Measurements from ENCODE around the gene SERPINB8. TPM values are rescaled to one million over a fixed set of nuclear protein-coding genes. Genes with fewer than 3 reads are reported as not detected.
"Not testable (repeated sequence)": the region's sequence is repeated elsewhere in the genome, so short reads cannot be mapped to it uniquely, and the experiment has no call there.

SERPINB8 gene
- total and polyA plus RNA-seq, 2 donors (not counting 3 experiments of a cell fraction or from before 2014, with no cell fraction given): 15.3 to 25.7 TPM

- CTCF ChIA-PET: interaction anchor here (1.2 to 1.3 kb wide), 2 partner anchors 8 to 410 kb away, joined by 3 read pairs; no protein-coding TSS in a partner anchor
- TF ChIP-seq JUN (IDR thresholded peaks at IDR 0.05; ENCODE audit: borderline replicate concordance, insufficient read depth, insufficient read length, low read depth): no peak
- Histone ChIP-seq H4K20me1 (replicated peaks; ENCODE audit: control insufficient read depth, extremely low read depth, insufficient read depth, low read length) (no peaks in the 10 kb centered on the region), H3K9ac (replicated peaks; ENCODE audit: extremely low read depth, insufficient read depth, low read length) (no peak overlapping the region), H3K27ac (ENCODE audit: insufficient read depth, low read depth, low read length) (no peak overlapping the region), H3K9me1 (replicated peaks; ENCODE audit: control insufficient read depth, extremely low read depth, insufficient read depth, low read length) (no peaks in the 10 kb centered on the region), H3K4me2 (ENCODE audit: insufficient read depth, low read length) (no peak overlapping the region), H3K36me3 (ENCODE audit: control insufficient read depth in 2 of 2, extremely low read depth in 1 of 2, insufficient read depth in 2 of 2, low read length in 2 of 2) (no peaks in the 10 kb centered on the region), H3K4me3 (replicated peaks in 1 of 3; ENCODE audit: insufficient read depth in 1 of 3, low read depth in 1 of 3, low read length in 3 of 3) (no peak overlapping the region), H2AFZ (ENCODE audit: low read depth, low read length) (no peak overlapping the region), H3K4me1 (ENCODE audit: control insufficient read depth, extremely low read depth, insufficient read depth, low read length) (no peaks in the 10 kb centered on the region), H3K27me3 (ENCODE audit: control insufficient read depth in 2 of 2, insufficient read depth in 2 of 2, low read length in 2 of 2) (peaks cover 6 to 10% of the 10 kb centered on the region in 2 experiments), H3K79me2 (ENCODE audit: control insufficient read depth, insufficient read depth, low read length) (no peaks in the 10 kb centered on the region), H3K9me3 (replicated peaks; ENCODE audit: control insufficient read depth, insufficient read depth, low read length) (no peaks in the 10 kb centered on the region)
- dilution Hi-C loops (cut with MboI; ENCODE audit: extremely low pct_ligation_motif_present, low sequenced_read_pairs) (no loop called here), intact Hi-C loops (cut with micrococcal nuclease) (no loop called here)
- BruUV-seq (replicated peaks): no TSS peak
- FAIRE-seq (no peak), DNase-seq (ENCODE audit: low read depth, low spot score) (no peak)
- POLR2A ChIA-PET: no interaction called here
These were observed 41.5 kb upstream of the SERPINB8 start for GRCh38 chr18:63928331-63928730.

- H3K36me3 ChIP-seq (ENCODE audit: control insufficient read depth in 2 of 2, extremely low read depth in 1 of 2, insufficient read depth in 2 of 2, low read length in 2 of 2); H3K79me2 ChIP-seq (ENCODE audit: control insufficient read depth, insufficient read depth, low read length); H3K9ac ChIP-seq (replicated peaks; ENCODE audit: extremely low read depth, insufficient read depth, low read length); H3K4me2 ChIP-seq (ENCODE audit: insufficient read depth, low read length); DNase-seq (ENCODE audit: low read depth, low spot score); H2AFZ ChIP-seq (ENCODE audit: low read depth, low read length); H4K20me1 ChIP-seq (replicated peaks; ENCODE audit: control insufficient read depth, extremely low read depth, insufficient read depth, low read length); BruUV-seq (replicated peaks); dilution Hi-C loops (cut with MboI; ENCODE audit: extremely low pct_ligation_motif_present, low sequenced_read_pairs); H3K27me3 ChIP-seq (ENCODE audit: control insufficient read depth in 2 of 2, insufficient read depth in 2 of 2, low read length in 2 of 2); H3K9me1 ChIP-seq (replicated peaks; ENCODE audit: control insufficient read depth, extremely low read depth, insufficient read depth, low read length); H3K27ac ChIP-seq (ENCODE audit: insufficient read depth, low read depth, low read length); intact Hi-C loops (cut with micrococcal nuclease); H3K4me1 ChIP-seq (ENCODE audit: control insufficient read depth, extremely low read depth, insufficient read depth, low read length); H3K4me3 ChIP-seq (replicated peaks in 1 of 3; ENCODE audit: insufficient read depth in 1 of 3, low read depth in 1 of 3, low read length in 3 of 3); H3K9me3 ChIP-seq (replicated peaks; ENCODE audit: control insufficient read depth, insufficient read depth, low read length): not testable (repeated sequence)
- FAIRE-seq: peak; percentile 73
- POLR2A ChIA-PET: interaction anchor here (0.6 kb wide), 1 partner anchor 515 kb away, joined by 4 read pairs; no protein-coding TSS in a partner anchor
- CTCF ChIA-PET: interaction anchor here (0.6 kb wide), 1 partner anchor 36 kb away, joined by 3 read pairs; no protein-coding TSS in a partner anchor
These were observed 40.5 kb upstream of the SERPINB8 start for GRCh38 chr18:63929369-63929768.
